ENCODE results near the gene PRLR. TPM values are rescaled to one million over a fixed set of nuclear protein-coding genes. Genes with fewer than 3 reads are reported as not detected.

Gene PRLR
- total and polyA plus RNA-seq, 2 of the 13 experiments (the other 11 are each of a cell fraction or from before 2014, with no cell fraction given) = 12.2 to 13.3 TPM

- TF ChIP-seq ZBTB37 (CRISPR knock-in tag; IDR thresholded peaks at IDR 0.05) = no peak
- TF ChIP-seq ZNF501 (CRISPR knock-in tag; IDR thresholded peaks at IDR 0.05) = no peak
Measured at GRCh38 chr5:35159370-35159742, 70.9 kb downstream of the PRLR start (continued).

- ATAC-seq = peak; percentile 44
- Histone ChIP-seq H3K9me3 (ENCODE audit: low read length) (no peaks in the 10 kb centered on the region), H3K4me3 (replicated peaks in 1 of 3; ENCODE audit: insufficient read depth in 1 of 3, low read depth in 2 of 3, low read length in 3 of 3) (no peak overlapping the region), H3K9ac (ENCODE audit: insufficient read depth, low read depth, low read length) (no peak overlapping the region), H3K27ac (ENCODE audit: extremely low read length, insufficient read depth, low read length) (peak overlapping the region; percentile 74), H3K4me2 (ENCODE audit: low read depth, low read length) (peak overlapping the region; percentile 63), H3K27me3 (ENCODE audit: control insufficient read depth in 1 of 2, insufficient read depth in 2 of 2, low read length in 2 of 2) (no peaks in the 10 kb centered on the region), H2AFZ (ENCODE audit: low read length) (no peak overlapping the region), H3K4me1 (ENCODE audit: insufficient read depth, low read length) (peaks cover 31% of the 10 kb centered on the region), H3K79me2 (ENCODE audit: insufficient read depth, low read length) (no peaks in the 10 kb centered on the region), H4K20me1 (ENCODE audit: insufficient read depth, low read length) (no peaks in the 10 kb centered on the region), H3K36me3 (replicated peaks in 1 of 2; ENCODE audit: control insufficient read depth in 1 of 2, insufficient read depth in 2 of 2, low read length in 2 of 2) (no peaks in the 10 kb centered on the region)
- BruUV-seq (replicated peaks) = no TSS peak
- peak; percentile 9 for DNase-seq (ENCODE audit: low spot score)
- 56% methylated on average over 7 of the region's 7 CpGs for WGBS (ENCODE audit: low lambda C conversion rate)
- in situ Hi-C loops (cut with HindIII; ENCODE audit: extremely low pct_ligation_motif_present, low pct_unique_long_range_greater_than_20kb) (no loop called here), intact Hi-C loops (cut with micrococcal nuclease; ENCODE audit: unreplicated experiment) (loop anchor here (1.0 to 5.0 kb wide), 2 partner anchors 11 to 36 kb away; no protein-coding TSS in a partner anchor)
- POLR2A ChIA-PET = interaction anchor here (0.9 to 1.7 kb wide), 3 partner anchors 23 to 53 kb away, joined by 3 to 12 read pairs (median 4); no protein-coding TSS in a partner anchor
- CTCF ChIA-PET (ENCODE audit: low intra/inter-chr PET ratio, low total read pairs) = no interaction called here
- no peak for FAIRE-seq
- TF ChIP-seq MZF1 (CRISPR knock-in tag; IDR thresholded peaks at IDR 0.05; ENCODE audit: borderline replicate concordance) (no peak), HNF4A (CRISPR knock-in tag; IDR thresholded peaks at IDR 0.05) (0 out of 2 replicates have a peak, but pooled peaks have one; percentile 6), ZNF281 (CRISPR knock-in tag; IDR thresholded peaks at IDR 0.05; ENCODE audit: borderline replicate concordance) (no peak), GATA4 (IDR thresholded peaks at IDR 0.05; ENCODE audit: borderline replicate concordance, low read depth) (peak; percentile 48; the same call in 1 of the 2 replicates), GATAD2A (CRISPR knock-in tag; IDR thresholded peaks at IDR 0.05) (0 out of 2 replicates have a peak, but pooled peaks have one; percentile 9), ATRX (CRISPR knock-in tag; IDR thresholded peaks at IDR 0.05; ENCODE audit: borderline replicate concordance) (no peak), MED1 (CRISPR knock-in tag; IDR thresholded peaks at IDR 0.05) (peak; percentile 27; the same call in 1 of the 2 replicates), SMAD3 (CRISPR knock-in tag; IDR thresholded peaks at IDR 0.05) (no peak), ZNF792 (CRISPR knock-in tag; IDR thresholded peaks at IDR 0.05) (0 out of 2 replicates have a peak, but pooled peaks have one; percentile 14), FOXA1 (IDR thresholded peaks at IDR 0.05) (no peak), FOXA1 (CRISPR knock-in tag; IDR thresholded peaks at IDR 0.05) (0 out of 2 replicates have a peak, but pooled peaks have one; percentile 11), TBX2 (CRISPR knock-in tag; IDR thresholded peaks at IDR 0.05; ENCODE audit: borderline replicate concordance) (peak; percentile 17; the same call in 1 of the 2 replicates), ZBTB7A (CRISPR knock-in tag; IDR thresholded peaks at IDR 0.05) (no peak), IKZF5 (CRISPR knock-in tag; IDR thresholded peaks at IDR 0.05) (0 out of 2 replicates have a peak, but pooled peaks have one; percentile 2), FOXA3 (CRISPR knock-in tag; IDR thresholded peaks at IDR 0.05) (peak; percentile 23; the same call in 1 of the 2 replicates), ZNF670 (CRISPR knock-in tag; IDR thresholded peaks at IDR 0.05; ENCODE audit: borderline replicate concordance) (no peak)
Measured at GRCh38 chr5:35158622-35159369, 71.5 kb downstream of the PRLR start.
